C4-2B (cell line): ENCODE measurements around the gene TNFRSF8.

Source experiments
- ZFX ChIP-seq: fragments of 450-650 bp; IDR thresholded peaks from 2 replicates; pipeline ENCODE4 v1.6.1; 2017
- TF ChIP-seq, protein P1 (sequence below): fragments of 450-650 bp; conservative IDR thresholded peaks from 2 replicates; pipeline ENCODE4 v1.5.1; 2017; ENCODE audit warnings: mild to moderate bottlenecking

DNA sequence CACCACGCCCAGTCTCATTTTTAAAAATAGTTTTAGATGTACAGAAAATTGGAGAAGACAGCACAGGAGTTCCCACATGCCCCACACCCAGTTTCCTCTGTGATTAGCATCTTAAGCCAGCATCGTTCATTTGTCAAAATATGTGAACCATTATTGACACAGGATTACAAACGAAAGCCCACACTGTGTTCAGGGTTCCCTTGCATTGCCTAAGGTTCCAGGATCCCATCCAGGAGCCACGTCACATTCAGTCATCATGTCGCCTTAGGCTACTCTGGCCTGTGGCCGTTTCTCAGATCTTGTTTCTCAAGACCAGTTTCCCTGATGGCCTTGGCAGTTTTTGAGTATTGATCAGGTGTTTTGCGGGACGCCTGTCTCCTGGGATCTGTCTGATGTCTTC is 69.0 kb downstream of the TNFRSF8 start:
- TF ChIP-seq, protein P1, sequence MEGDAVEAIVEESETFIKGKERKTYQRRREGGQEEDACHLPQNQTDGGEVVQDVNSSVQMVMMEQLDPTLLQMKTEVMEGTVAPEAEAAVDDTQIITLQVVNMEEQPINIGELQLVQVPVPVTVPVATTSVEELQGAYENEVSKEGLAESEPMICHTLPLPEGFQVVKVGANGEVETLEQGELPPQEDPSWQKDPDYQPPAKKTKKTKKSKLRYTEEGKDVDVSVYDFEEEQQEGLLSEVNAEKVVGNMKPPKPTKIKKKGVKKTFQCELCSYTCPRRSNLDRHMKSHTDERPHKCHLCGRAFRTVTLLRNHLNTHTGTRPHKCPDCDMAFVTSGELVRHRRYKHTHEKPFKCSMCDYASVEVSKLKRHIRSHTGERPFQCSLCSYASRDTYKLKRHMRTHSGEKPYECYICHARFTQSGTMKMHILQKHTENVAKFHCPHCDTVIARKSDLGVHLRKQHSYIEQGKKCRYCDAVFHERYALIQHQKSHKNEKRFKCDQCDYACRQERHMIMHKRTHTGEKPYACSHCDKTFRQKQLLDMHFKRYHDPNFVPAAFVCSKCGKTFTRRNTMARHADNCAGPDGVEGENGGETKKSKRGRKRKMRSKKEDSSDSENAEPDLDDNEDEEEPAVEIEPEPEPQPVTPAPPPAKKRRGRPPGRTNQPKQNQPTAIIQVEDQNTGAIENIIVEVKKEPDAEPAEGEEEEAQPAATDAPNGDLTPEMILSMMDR, result no peak
- no peak for TF ChIP-seq ZFX
